B cell (primary cell): Measurements from ENCODE around the gene HOXC6. TPM values are rescaled to one million over a fixed set of nuclear protein-coding genes. Genes with fewer than 3 reads are reported as not detected.

Experiments used
- ATAC-seq: fragments of 200-7000 bp; cut with Tn5 transposase; one replicate; pipeline ENCODE4 v1.10.0; 2021; ENCODE audit warnings: low read depth, mild to moderate bottlenecking, moderate number of reproducible peaks, moderate library complexity
- CTCF ChIA-PET: fragments of 350-600 bp; sonication (Branson Sonifier 250); formaldehyde crosslinking; loops from one replicate; lab custom pipeline; 2021; ENCODE audit warnings: antibody characterized with exemption, inconsistent platforms; lab: Charles Lee
- POLR2A ChIA-PET: fragments of 350-600 bp; sonication (Branson Sonifier 250); formaldehyde crosslinking; loops from one replicate; lab custom pipeline; 2021; ENCODE audit warnings: antibody characterized with exemption; lab: Charles Lee
- DNase-seq: peaks from one replicate; pipeline ENCODE4 v3.0.0; 2013
- H2AFZ ChIP-seq: 2 replicates; pipeline ENCODE4 v1.6.1; 2012; ENCODE audit warnings: mild to moderate bottlenecking, low read depth, low read length; ENCODE audit not compliant: insufficient read depth, poor library complexity, severe bottlenecking
- H3K27ac ChIP-seq, 2 donors: 1 replicate in 1 of 2; 2 replicates in 1 of 2; pipeline ENCODE4 v1.5.1; 2012 to 2013; ENCODE audit warnings: low read length in 2 of 2, mild to moderate bottlenecking in 2 of 2, moderate library complexity in 1 of 2
- H3K27me3 ChIP-seq, 4 experiments: fragments of 200-600 bp in 1 of 4; sonication (generic) in 1 of 4; replicated peaks in 1 of 4; 1 replicate in 2 of 4; 2 replicates in 2 of 4; pipeline versions ENCODE4 v1.6.1 to v1.7.0; 2013 to 2016; ENCODE audit warnings: low read length in 3 of 4, mild to moderate bottlenecking in 2 of 4, mixed read lengths in 1 of 4, moderate library complexity in 1 of 4; ENCODE audit not compliant: insufficient read depth in 4 of 4, control insufficient read depth in 3 of 4; ENCODE audit errors: control extremely low read depth in 1 of 4
- H3K36me3 ChIP-seq, 2 experiments: replicated peaks in 1 of 2; 1 replicate in 1 of 2; 2 replicates in 1 of 2; pipeline versions ENCODE4 v1.6.1 to v1.7.1; 2013; ENCODE audit warnings: low read length in 1 of 2; ENCODE audit not compliant: insufficient read depth in 2 of 2, control insufficient read depth in 1 of 2; ENCODE audit errors: control extremely low read depth in 1 of 2, extremely low read depth in 1 of 2
- H3K4me1 ChIP-seq, 2 donors: fragments of 200-600 bp in 1 of 2; sonication (generic) in 1 of 2; 1 replicate in 1 of 2; 2 replicates in 1 of 2; pipeline versions ENCODE4 v1.5.1 to v1.6.1; 2013 to 2017; ENCODE audit warnings: low read length in 2 of 2; ENCODE audit not compliant: control insufficient read depth in 2 of 2, insufficient read depth in 2 of 2
- H3K4me2 ChIP-seq: replicated peaks from 2 replicates; pipeline ENCODE3; 2012; ENCODE audit warnings: mild to moderate bottlenecking, low read depth, low read length; ENCODE audit not compliant: poor library complexity, severe bottlenecking
- H3K4me3 ChIP-seq, 5 experiments: fragments of 200-600 bp in 1 of 5; sonication (generic) in 1 of 5; 1 replicate in 3 of 5; 2 replicates in 2 of 5; pipeline versions ENCODE4 v1.5.1 to v1.7.0; 2011 to 2016; ENCODE audit warnings: low read length in 4 of 5, mild to moderate bottlenecking in 4 of 5, low read depth in 2 of 5, control low read depth in 1 of 5, moderate library complexity in 1 of 5; ENCODE audit not compliant: insufficient read depth in 1 of 5; ENCODE audit errors: control extremely low read depth in 1 of 5, extremely low read depth in 1 of 5
- H3K79me2 ChIP-seq: fragments of 200-600 bp; sonication (generic); one replicate; pipeline ENCODE4 v1.6.0; 2016; ENCODE audit warnings: low read length; ENCODE audit not compliant: control insufficient read depth, insufficient read depth
- H3K9ac ChIP-seq: fragments of 200-600 bp; sonication (generic); 2 replicates; pipeline ENCODE4 v1.6.1; 2017; ENCODE audit warnings: mild to moderate bottlenecking, low read length, moderate library complexity
- H3K9me3 ChIP-seq, 3 donors: one replicate each; pipeline versions ENCODE4 v1.6.1 to v1.7.1; 2013; ENCODE audit warnings: low read length in 2 of 3; ENCODE audit not compliant: control insufficient read depth in 2 of 3, insufficient read depth in 1 of 3; ENCODE audit errors: control extremely low read depth in 1 of 3
- H4K20me1 ChIP-seq: 2 replicates; pipeline ENCODE4 v1.6.0; 2012; ENCODE audit warnings: mild to moderate bottlenecking, low read length; ENCODE audit not compliant: insufficient read depth, control insufficient read depth, poor library complexity, severe bottlenecking
- H3K27ac Mint-ChIP-seq: one replicate; pipeline ENCODE4 v1.8.0; 2021; ENCODE audit warnings: mixed read lengths
- H3K27me3 Mint-ChIP-seq: one replicate; pipeline ENCODE4 v1.8.0; 2021; ENCODE audit warnings: mixed read lengths
- H3K4me1 Mint-ChIP-seq: one replicate; pipeline ENCODE4 v1.8.0; 2021; ENCODE audit warnings: mixed read lengths
- H3K4me3 Mint-ChIP-seq: one replicate; pipeline ENCODE4 v1.8.0; 2021; ENCODE audit warnings: mixed read lengths
- H3K9me3 Mint-ChIP-seq: one replicate; pipeline ENCODE4 v1.8.0; 2022; ENCODE audit warnings: mixed read lengths; ENCODE audit not compliant: insufficient read depth
- EZH2 ChIP-seq: IDR thresholded peaks from 2 replicates; pipeline ENCODE4 v1.6.1; 2012; ENCODE audit warnings: borderline replicate concordance, low read depth, mild to moderate bottlenecking, moderate library complexity, low read length; ENCODE audit not compliant: insufficient read depth, poor library complexity, severe bottlenecking
- WGBS: methylation state at CpG from one replicate; pipeline ENCODE4 v1.1.5; 2013; ENCODE audit warnings: missing lambda C conversion rate; ENCODE audit not compliant: insufficient coverage; 5-methylcytosine and 5-hydroxymethylcytosine counted together
- intact Hi-C: fragments of 100-400 bp; cut with micrococcal nuclease; formaldehyde crosslinking; loops from one replicate; pipeline ENCODE4 v1.10.0; 2022
- polyA plus RNA-seq: library from polyadenylated mRNA; depleted of rRNA; stranded (reverse); fragments of >200 nt; gene quantifications from 2 replicates; pipeline ENCODE4 v1.2.3, GENCODE V29; 2012
- total RNA-seq, 2 donors: library from RNA; stranded (reverse); fragments of 120-200 nt in 1 of 2; gene quantifications; 1 replicate in 1 of 2; 2 replicates in 1 of 2; pipeline versions ENCODE4 v1.2.3 to v1.2.4, GENCODE V29; 2013 to 2022
- TF ChIP-seq, protein P1 (sequence below): fragments of 200-600 bp; IDR thresholded peaks from one replicate; pipeline ENCODE4 v1.8.0; 2022; ENCODE audit warnings: antibody characterized with exemption, mild to moderate bottlenecking

The HOXC6 gene
- total and polyA plus RNA-seq, 2 donors (not counting 1 experiment from before 2014, with no cell fraction given) = not detected

DNA sequence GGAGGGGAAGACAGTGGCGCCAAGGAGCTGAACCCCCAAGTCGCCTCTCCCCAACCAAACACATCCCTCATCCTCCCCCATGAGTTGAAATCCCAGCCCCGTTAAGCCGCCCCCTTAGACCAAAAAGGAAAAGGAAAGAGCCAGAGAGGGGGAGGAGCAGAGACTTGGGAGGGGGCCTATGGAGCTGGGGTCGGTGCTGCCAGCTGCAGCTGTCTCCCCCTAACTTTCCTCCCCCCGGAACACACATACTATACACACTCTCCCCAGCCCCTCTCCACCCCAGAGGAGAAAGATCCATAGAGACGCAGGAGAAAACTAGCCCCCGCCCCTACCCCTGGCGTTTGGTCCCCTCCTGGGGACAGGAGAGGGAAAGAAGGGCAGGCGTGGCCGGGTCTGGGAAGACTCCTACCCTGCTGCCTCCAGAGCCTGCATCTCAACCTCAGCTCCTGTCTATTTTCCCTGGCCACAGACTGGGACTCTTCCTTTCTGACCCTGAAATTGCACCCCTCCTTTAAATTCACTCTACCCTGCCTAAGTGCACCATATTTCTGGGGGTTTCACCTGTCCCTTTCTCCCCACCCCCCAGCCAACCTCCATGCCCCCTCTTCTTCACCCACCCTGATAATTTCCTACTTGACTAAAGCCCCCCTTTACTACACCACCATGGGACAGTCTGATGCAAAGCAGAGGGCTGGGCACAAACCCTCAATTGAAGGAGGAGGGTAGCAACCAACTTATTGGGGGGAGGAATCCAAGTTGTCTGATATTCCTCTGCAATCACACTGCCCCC, 29.9 kb upstream of the HOXC6 start:
- ATAC-seq (no peak), DNase-seq (no peak)
- H3K4me2 ChIP-seq = no peak overlapping the region
- H3K4me1 ChIP-seq = peaks cover 37 to 66% of the 10 kb centered on the region in 2 donors
- H2AFZ ChIP-seq = no peak overlapping the region
- ChIA-PET POLR2A (no interaction called here), CTCF (interaction anchor here (0.7 to 5.0 kb wide), 5 partner anchors 7 to 209 kb away, joined by 3 to 20 read pairs (median 3); no protein-coding TSS in a partner anchor)
- WGBS = 0% methylated on average over 1 of the region's 11 CpGs
- H3K27ac ChIP-seq = no peak overlapping the region
- peaks cover 0 to 99% (median 83%) of the 10 kb centered on the region in 4 experiments for H3K27me3 ChIP-seq
- Mint-ChIP-seq H3K4me3 (no peak overlapping the region), H3K27ac (no peak overlapping the region), H3K9me3 (no peaks in the 10 kb centered on the region), H3K4me1 (peaks cover 33% of the 10 kb centered on the region), H3K27me3 (peaks cover 86% of the 10 kb centered on the region)
- no peaks in the 10 kb centered on the region for H3K36me3 ChIP-seq
- H3K79me2 ChIP-seq = no peaks in the 10 kb centered on the region
- H3K9ac ChIP-seq = no peak overlapping the region
- intact Hi-C loops = loop anchor here (5.0 kb wide), 2 partner anchors 34 to 46 kb away; partner anchors contain the start of genes HOXC12 and HOXC5
- TF ChIP-seq, protein P1, sequence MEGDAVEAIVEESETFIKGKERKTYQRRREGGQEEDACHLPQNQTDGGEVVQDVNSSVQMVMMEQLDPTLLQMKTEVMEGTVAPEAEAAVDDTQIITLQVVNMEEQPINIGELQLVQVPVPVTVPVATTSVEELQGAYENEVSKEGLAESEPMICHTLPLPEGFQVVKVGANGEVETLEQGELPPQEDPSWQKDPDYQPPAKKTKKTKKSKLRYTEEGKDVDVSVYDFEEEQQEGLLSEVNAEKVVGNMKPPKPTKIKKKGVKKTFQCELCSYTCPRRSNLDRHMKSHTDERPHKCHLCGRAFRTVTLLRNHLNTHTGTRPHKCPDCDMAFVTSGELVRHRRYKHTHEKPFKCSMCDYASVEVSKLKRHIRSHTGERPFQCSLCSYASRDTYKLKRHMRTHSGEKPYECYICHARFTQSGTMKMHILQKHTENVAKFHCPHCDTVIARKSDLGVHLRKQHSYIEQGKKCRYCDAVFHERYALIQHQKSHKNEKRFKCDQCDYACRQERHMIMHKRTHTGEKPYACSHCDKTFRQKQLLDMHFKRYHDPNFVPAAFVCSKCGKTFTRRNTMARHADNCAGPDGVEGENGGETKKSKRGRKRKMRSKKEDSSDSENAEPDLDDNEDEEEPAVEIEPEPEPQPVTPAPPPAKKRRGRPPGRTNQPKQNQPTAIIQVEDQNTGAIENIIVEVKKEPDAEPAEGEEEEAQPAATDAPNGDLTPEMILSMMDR = no peak
- no peak for TF ChIP-seq EZH2
- H3K4me3 ChIP-seq = no peak overlapping the region
- H4K20me1 ChIP-seq = no peaks in the 10 kb centered on the region
- peaks cover 0 to 68% (median 0%) of the 10 kb centered on the region in 3 donors for H3K9me3 ChIP-seq

DNA sequence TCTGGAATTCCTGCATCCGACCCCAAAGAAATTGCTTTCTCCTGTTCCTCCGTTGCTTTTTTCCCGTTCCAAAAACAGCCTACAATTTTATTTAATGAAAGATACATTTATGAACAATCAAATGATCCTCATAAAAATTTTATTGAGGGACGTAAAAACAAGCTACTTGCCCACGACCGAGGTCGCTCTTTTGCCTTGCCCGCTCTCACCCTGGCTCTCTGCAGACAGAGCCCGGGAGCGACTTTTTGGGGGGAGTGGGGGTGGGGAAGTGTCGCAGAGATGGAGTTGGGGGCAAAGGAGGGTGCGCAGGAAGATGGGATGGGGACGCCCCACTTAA, 29.4 kb upstream of the HOXC6 start:
- H3K9ac ChIP-seq = no peak overlapping the region
- intact Hi-C loops = loop anchor here (5.0 kb wide), 2 partner anchors 33 to 47 kb away; partner anchors contain the start of genes HOXC12 and HOXC5
- peaks cover 0 to 67% (median 0%) of the 10 kb centered on the region in 3 donors for H3K9me3 ChIP-seq
- ChIA-PET CTCF (interaction anchor here (0.9 to 5.0 kb wide), 4 partner anchors 14 to 208 kb away, joined by 3 to 20 read pairs (median 10); partner anchors contain the start of gene HOXC10), POLR2A (no interaction called here)
- Mint-ChIP-seq H3K9me3 (no peaks in the 10 kb centered on the region), H3K4me3 (no peak overlapping the region), H3K4me1 (peaks cover 32% of the 10 kb centered on the region), H3K27ac (no peak overlapping the region), H3K27me3 (peaks cover 86% of the 10 kb centered on the region)
- DNase-seq (no peak), ATAC-seq (no peak)
- peaks cover 0 to 99% (median 83%) of the 10 kb centered on the region in 4 experiments for H3K27me3 ChIP-seq
- H3K4me3 ChIP-seq = no peak overlapping the region
- no peak overlapping the region for H3K27ac ChIP-seq
- no peaks in the 10 kb centered on the region for H3K79me2 ChIP-seq
- TF ChIP-seq, protein P1 = no peak
- no peak for TF ChIP-seq EZH2
- no peak overlapping the region for H3K4me2 ChIP-seq
- H3K36me3 ChIP-seq = no peaks in the 10 kb centered on the region
- no peak overlapping the region for H2AFZ ChIP-seq
- no peaks in the 10 kb centered on the region for H4K20me1 ChIP-seq
- peaks cover 37 to 66% of the 10 kb centered on the region in 2 donors for H3K4me1 ChIP-seq
- WGBS = 16% methylated on average over 6 of the region's 13 CpGs
